ENCODE data around the gene LIN28A.

The LIN28A gene

DNA sequence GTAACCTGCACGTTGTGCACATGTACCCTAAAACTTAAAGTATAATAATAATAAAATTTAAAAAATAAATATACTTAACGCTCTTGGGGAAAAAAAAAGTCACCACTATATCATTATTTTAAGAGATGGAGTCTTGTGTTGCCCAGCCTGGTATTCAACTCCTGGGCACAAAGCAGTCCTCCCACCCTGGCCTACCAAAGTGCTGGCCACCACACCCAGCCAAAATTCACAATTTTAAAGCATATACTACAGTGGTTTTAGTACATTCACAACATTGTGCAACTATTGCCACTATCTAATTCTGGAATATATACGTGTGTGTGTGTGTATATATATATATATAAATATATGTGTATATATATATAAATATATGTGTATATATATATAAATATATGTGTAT lies 67.5 kb downstream of the LIN28A start:
- DNase-seq = no peak

DNA sequence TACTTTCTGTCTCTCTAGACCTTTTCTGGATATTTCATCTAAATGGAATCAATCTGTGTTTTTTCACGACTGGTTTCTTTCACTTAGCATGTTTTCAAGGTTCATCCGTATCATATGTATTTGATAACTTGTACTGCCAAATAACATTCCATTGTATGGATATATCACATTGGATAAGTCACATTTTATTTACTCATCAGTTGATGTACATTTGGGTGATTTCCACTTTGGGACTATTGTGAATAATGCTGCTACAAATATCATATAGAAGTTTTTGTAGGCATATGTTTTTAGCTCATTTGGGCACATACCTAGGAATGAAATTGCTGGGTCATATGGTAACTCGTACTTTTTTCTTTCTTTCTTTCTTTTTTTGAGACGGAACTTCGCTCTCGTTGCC lies 68.4 kb downstream of the LIN28A start:
- no peak for DNase-seq

Data from nucleus accumbens (tissue), 56 donors.